Mesendoderm (in vitro differentiated cells): ENCODE measurements around the gene MRPS18A.

Source experiments
- DNase-seq: peaks from one replicate; pipeline ENCODE4 v3.0.0; 2013
- H2AK5ac ChIP-seq: 2 replicates; pipeline ENCODE4 v1.6.1; 2013; ENCODE audit warnings: low read length, inconsistent platforms
- H2BK120ac ChIP-seq: 2 replicates; pipeline ENCODE4 v1.6.1; 2013; ENCODE audit warnings: low read depth, mild to moderate bottlenecking, low read length, moderate library complexity, mixed read lengths
- H2BK15ac ChIP-seq: replicated peaks from 2 replicates; pipeline ENCODE4 v1.6.1; 2013; ENCODE audit warnings: low read depth, mild to moderate bottlenecking, moderate library complexity
- H2BK5ac ChIP-seq: 2 replicates; pipeline ENCODE4 v1.6.1; 2013; ENCODE audit warnings: low read length, inconsistent platforms
- H3K18ac ChIP-seq: 2 replicates; pipeline ENCODE4 v1.6.1; 2013; ENCODE audit warnings: mild to moderate bottlenecking, low read length, mixed read lengths
- H3K23ac ChIP-seq: one replicate; pipeline ENCODE4 v1.6.1; 2013; ENCODE audit warnings: low read length
- H3K27ac ChIP-seq: 2 replicates; pipeline ENCODE4 v1.5.1; 2013; ENCODE audit warnings: low read depth, mild to moderate bottlenecking, inconsistent platforms, low read length, moderate library complexity
- H3K27me3 ChIP-seq: 2 replicates; pipeline ENCODE4 v1.6.1; 2013; ENCODE audit warnings: low read length, control low read depth, mild to moderate bottlenecking, inconsistent platforms; ENCODE audit not compliant: insufficient read depth, poor library complexity
- H3K36me3 ChIP-seq: 2 replicates; pipeline ENCODE4 v1.6.1; 2013; ENCODE audit warnings: low read length, inconsistent platforms; ENCODE audit not compliant: control insufficient read depth, insufficient read depth
- H3K4ac ChIP-seq: one replicate; pipeline ENCODE4 v1.6.1; 2013; ENCODE audit warnings: low read depth, mild to moderate bottlenecking, low read length, moderate library complexity
- H3K4me1 ChIP-seq: 2 replicates; pipeline ENCODE4 v1.6.1; 2013; ENCODE audit warnings: low read depth, low read length, inconsistent platforms; ENCODE audit not compliant: control insufficient read depth
- H3K4me2 ChIP-seq: 2 replicates; pipeline ENCODE4 v1.6.1; 2013; ENCODE audit warnings: low read length
- H3K4me3 ChIP-seq: 2 replicates; pipeline ENCODE4 v1.5.1; 2013; ENCODE audit warnings: mild to moderate bottlenecking, low read length
- H3K56ac ChIP-seq: one replicate; pipeline ENCODE4 v1.6.1; 2013; ENCODE audit warnings: low read length
- H3K79me1 ChIP-seq: 2 replicates; pipeline ENCODE4 v1.6.1; 2013; ENCODE audit warnings: low read length, inconsistent platforms
- H3K79me2 ChIP-seq: 2 replicates; pipeline ENCODE4 v1.6.1; 2013; ENCODE audit warnings: mild to moderate bottlenecking, low read length; ENCODE audit not compliant: control insufficient read depth, insufficient read depth
- H3K9ac ChIP-seq: 2 replicates; pipeline ENCODE4 v1.6.1; 2013; ENCODE audit warnings: low read length, inconsistent platforms
- H4K5ac ChIP-seq: one replicate; pipeline ENCODE4 v1.6.1; 2013; ENCODE audit warnings: low read length
- H4K8ac ChIP-seq: one replicate; pipeline ENCODE4 v1.6.1; 2013; ENCODE audit warnings: low read depth, mild to moderate bottlenecking, control low read depth, low read length, moderate library complexity
- WGBS: extraction: QIAGEN DNeasy Blood & Tissue Kit; methylation state at CpG from one replicate; pipeline ENCODE4 v1.1.7; 2013; ENCODE audit warnings: low lambda C conversion rate, missing lambda C conversion rate; ENCODE audit not compliant: insufficient coverage; ENCODE audit errors: extremely low coverage; 5-methylcytosine and 5-hydroxymethylcytosine counted together

MRPS18A gene

GRCh38 chr6:43720999-43721398 lies 33.4 kb upstream of the MRPS18A start:
- Histone ChIP-seq H3K4me1 (no peaks in the 10 kb centered on the region), H3K18ac (no peak overlapping the region), H3K27me3 (no peaks in the 10 kb centered on the region), H3K4me3 (no peak overlapping the region), H3K79me2 (no peaks in the 10 kb centered on the region), H2AK5ac (no peak overlapping the region), H2BK120ac (no peak overlapping the region), H2BK5ac (no peak overlapping the region), H3K27ac (no peak overlapping the region), H4K5ac (no peak overlapping the region), H3K56ac (no peak overlapping the region), H3K79me1 (no peaks in the 10 kb centered on the region), H3K36me3 (no peaks in the 10 kb centered on the region), H4K8ac (no peak overlapping the region), H2BK15ac (no peak overlapping the region), H3K9ac (no peak overlapping the region), H3K4ac (no peak overlapping the region), H3K23ac (no peak overlapping the region), H3K4me2 (no peak overlapping the region)
- WGBS, result no CpG with 5 or more reads among the region's 4 CpGs
- DNase-seq, result no peak

GRCh38 chr6:43719511-43719910 lies 31.9 kb upstream of the MRPS18A start:
- DNase-seq, result no peak
- H4K5ac ChIP-seq, result no peak overlapping the region

GRCh38 chr6:43718387-43719105 lies 31.0 kb upstream of the MRPS18A start:
- Histone ChIP-seq H2BK120ac (no peak overlapping the region), H3K36me3 (no peaks in the 10 kb centered on the region), H3K79me2 (no peaks in the 10 kb centered on the region), H3K27ac (no peak overlapping the region), H3K56ac (peak overlapping the region; percentile 34), H4K8ac (no peak overlapping the region), H3K9ac (no peak overlapping the region), H2AK5ac (no peak overlapping the region), H3K18ac (no peak overlapping the region), H3K4me3 (no peak overlapping the region), H3K23ac (no peak overlapping the region), H2BK5ac (no peak overlapping the region), H3K4me2 (no peak overlapping the region), H3K79me1 (no peaks in the 10 kb centered on the region), H3K4me1 (no peaks in the 10 kb centered on the region), H3K4ac (no peak overlapping the region), H3K27me3 (no peaks in the 10 kb centered on the region), H2BK15ac (no peak overlapping the region), H4K5ac (no peak overlapping the region)
- WGBS, result no CpG with 5 or more reads among the region's 13 CpGs
- no peak for DNase-seq

More at GRCh38 chr6:43719511-43719910, 31.9 kb upstream of the MRPS18A start:
- H3K27me3 ChIP-seq, result no peaks in the 10 kb centered on the region
- no peak overlapping the region for H2AK5ac ChIP-seq
- no peak overlapping the region for H3K23ac ChIP-seq
- no peak overlapping the region for H2BK15ac ChIP-seq
- H3K4me1 ChIP-seq, result no peaks in the 10 kb centered on the region
- H2BK120ac ChIP-seq, result no peak overlapping the region
- H3K79me1 ChIP-seq, result no peaks in the 10 kb centered on the region
- no peak overlapping the region for H3K18ac ChIP-seq
- H2BK5ac ChIP-seq, result no peak overlapping the region
- H3K4me2 ChIP-seq, result no peak overlapping the region
- no peak overlapping the region for H3K27ac ChIP-seq
- WGBS, result no CpG with 5 or more reads among the region's 7 CpGs
- no peak overlapping the region for H3K4me3 ChIP-seq
- H4K8ac ChIP-seq, result no peak overlapping the region
- no peaks in the 10 kb centered on the region for H3K36me3 ChIP-seq
- no peak overlapping the region for H3K9ac ChIP-seq
- no peaks in the 10 kb centered on the region for H3K79me2 ChIP-seq
- no peak overlapping the region for H3K56ac ChIP-seq
- no peak overlapping the region for H3K4ac ChIP-seq

- no peak for DNase-seq
- Histone ChIP-seq H3K27me3 (no peaks in the 10 kb centered on the region), H3K4me1 (no peaks in the 10 kb centered on the region), H3K23ac (no peak overlapping the region), H3K56ac (no peak overlapping the region), H3K4me2 (no peak overlapping the region), H2BK120ac (no peak overlapping the region), H4K5ac (no peak overlapping the region), H3K4me3 (no peak overlapping the region), H3K79me1 (no peaks in the 10 kb centered on the region), H3K9ac (no peak overlapping the region), H3K4ac (no peak overlapping the region), H3K27ac (no peak overlapping the region), H4K8ac (no peak overlapping the region), H2AK5ac (no peak overlapping the region), H3K18ac (no peak overlapping the region), H3K36me3 (no peaks in the 10 kb centered on the region), H2BK5ac (no peak overlapping the region), H3K79me2 (no peaks in the 10 kb centered on the region), H2BK15ac (no peak overlapping the region)
- no CpG with 5 or more reads among the region's 12 CpGs for WGBS
Observed at GRCh38 chr6:43717822-43718221, 30.2 kb upstream of the MRPS18A start.

GRCh38 chr6:43717389-43717788 lies 29.8 kb upstream of the MRPS18A start:
- Histone ChIP-seq H3K56ac (no peak overlapping the region), H2AK5ac (no peak overlapping the region), H3K4ac (no peak overlapping the region), H3K79me2 (no peaks in the 10 kb centered on the region), H2BK120ac (no peak overlapping the region), H3K9ac (no peak overlapping the region), H3K4me3 (no peak overlapping the region), H3K4me2 (no peak overlapping the region), H3K18ac (no peak overlapping the region), H3K23ac (no peak overlapping the region), H4K5ac (no peak overlapping the region), H3K4me1 (no peaks in the 10 kb centered on the region), H3K36me3 (no peaks in the 10 kb centered on the region), H3K27me3 (no peaks in the 10 kb centered on the region), H3K27ac (no peak overlapping the region), H2BK15ac (no peak overlapping the region), H2BK5ac (no peak overlapping the region), H3K79me1 (no peaks in the 10 kb centered on the region), H4K8ac (no peak overlapping the region)
- WGBS, result no CpG with 5 or more reads among the region's 8 CpGs
- no peak for DNase-seq

- Histone ChIP-seq H2BK120ac (no peak overlapping the region), H3K36me3 (no peaks in the 10 kb centered on the region), H3K79me2 (no peaks in the 10 kb centered on the region), H3K23ac (no peak overlapping the region), H4K5ac (no peak overlapping the region), H3K79me1 (no peaks in the 10 kb centered on the region), H2BK15ac (no peak overlapping the region), H2BK5ac (no peak overlapping the region), H3K18ac (no peak overlapping the region), H3K4me1 (no peaks in the 10 kb centered on the region), H3K27me3 (no peaks in the 10 kb centered on the region), H3K4ac (no peak overlapping the region), H3K9ac (no peak overlapping the region), H3K4me2 (no peak overlapping the region), H4K8ac (no peak overlapping the region), H3K4me3 (no peak overlapping the region), H3K56ac (no peak overlapping the region), H2AK5ac (no peak overlapping the region), H3K27ac (no peak overlapping the region)
- no peak for DNase-seq
- WGBS, result no CpG with 5 or more reads among the region's 9 CpGs
Observed at GRCh38 chr6:43716099-43716498, 28.5 kb upstream of the MRPS18A start.
